22Rv1 (cell line): ENCODE results near the gene DNAAF3.

Experiments
- H3K27ac ChIP-seq: fragments of 450-650 bp; 2 replicates; pipeline ENCODE4 v1.5.1; 2017
- CTCF ChIP-seq: fragments of 450-650 bp; IDR thresholded peaks from 2 replicates; pipeline ENCODE4 v1.5.1; 2017; ENCODE audit warnings: mild to moderate bottlenecking
- ZFX ChIP-seq: fragments of 450-650 bp; IDR thresholded peaks from 2 replicates; pipeline ENCODE4 v1.6.1; 2017; ENCODE audit warnings: antibody characterized with exemption, borderline replicate concordance

The DNAAF3 gene

GRCh38 chr19:55147545-55148251 is 18.7 kb downstream of the DNAAF3 start:
- TF ChIP-seq CTCF (no peak), ZFX (no peak)
- H3K27ac ChIP-seq, result peak overlapping the region; percentile 70; the same call in 1 of the 2 replicates

DNA sequence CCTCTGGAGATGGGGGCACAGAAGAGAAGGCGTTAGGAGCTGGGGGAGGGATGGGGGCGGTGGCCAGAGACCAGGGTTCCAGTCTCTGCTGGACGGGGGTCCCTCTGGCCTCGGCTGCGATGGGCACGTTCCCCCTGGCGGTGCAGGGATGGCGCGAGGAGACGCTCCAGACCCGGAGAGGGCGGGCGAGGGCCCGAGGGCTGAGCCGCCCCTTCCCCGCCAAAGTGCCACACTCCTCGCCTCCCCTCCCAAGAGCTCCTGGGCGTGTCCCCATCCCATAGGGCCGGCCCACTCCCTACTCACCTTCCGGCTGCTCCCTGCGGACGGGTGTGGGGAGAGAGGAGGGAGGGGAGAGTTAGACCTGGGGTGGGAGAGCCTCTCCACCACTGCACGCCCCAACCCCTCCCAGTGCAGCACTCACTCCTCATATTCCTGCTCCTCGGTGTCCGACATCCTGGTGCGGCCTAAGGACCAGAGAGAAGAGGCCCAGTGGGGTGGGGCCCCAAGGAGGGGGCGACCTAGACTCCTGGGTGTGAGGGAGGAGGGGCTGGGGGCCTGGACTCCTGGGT is 19.6 kb downstream of the DNAAF3 start:
- H3K27ac ChIP-seq, result peak overlapping the region; percentile 70
- TF ChIP-seq CTCF (no peak), ZFX (no peak)

DNA sequence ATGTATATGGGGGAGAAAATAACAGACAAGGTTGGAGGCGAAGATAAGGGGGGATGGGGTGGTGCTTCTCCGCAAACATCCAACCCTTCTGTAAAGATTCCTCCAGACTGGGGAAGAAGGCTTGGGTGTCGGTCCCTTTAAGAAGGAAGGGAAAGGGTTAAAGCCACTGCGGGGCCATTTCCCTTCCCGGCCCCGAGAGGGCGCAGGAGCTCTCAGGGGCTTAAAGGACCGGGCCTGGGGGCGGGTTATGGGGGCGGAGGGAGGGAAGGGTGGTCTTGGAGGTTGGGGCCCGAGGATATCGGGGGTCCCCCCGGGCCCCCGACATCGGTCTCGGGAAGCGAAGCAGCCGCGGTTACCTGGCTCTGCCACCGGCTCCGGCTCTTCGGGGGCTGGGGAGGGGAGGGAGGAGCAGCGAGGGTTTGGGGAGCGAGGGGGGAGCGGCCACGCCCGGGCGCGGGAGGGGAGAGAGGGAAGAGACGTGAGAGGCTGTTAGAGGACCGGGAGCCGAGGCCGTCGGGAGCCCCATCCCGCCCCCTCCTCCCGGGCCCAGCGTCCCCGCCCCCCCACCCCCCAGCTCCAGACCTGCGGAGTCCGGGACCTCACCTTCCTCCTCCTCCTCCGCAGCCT is 20.2 kb downstream of the DNAAF3 start:
- TF ChIP-seq CTCF (peak; percentile 92), ZFX (no peak)
- peak overlapping the region; percentile 70 for H3K27ac ChIP-seq

DNA sequence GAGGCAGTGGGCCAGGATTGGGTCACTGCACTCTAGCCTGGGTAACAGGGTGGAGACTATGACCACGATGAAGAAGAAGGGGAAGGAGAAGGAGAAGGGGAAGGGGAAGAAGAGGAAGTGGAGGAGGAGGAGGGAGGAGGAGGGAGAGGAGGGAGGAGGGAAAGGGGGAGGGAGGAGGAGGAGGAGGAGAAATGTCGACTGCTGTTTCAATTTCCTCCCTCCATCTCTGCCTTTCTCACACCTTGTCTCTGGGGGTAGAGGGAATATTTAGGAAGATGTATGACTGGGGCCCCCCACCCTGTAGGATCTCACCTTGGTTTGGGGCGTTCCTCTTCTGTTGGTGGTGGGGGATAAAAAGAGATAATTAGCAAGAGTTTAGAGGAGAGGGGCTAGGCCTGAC is 21.2 kb downstream of the DNAAF3 start:
- no peak overlapping the region for H3K27ac ChIP-seq
- no peak for TF ChIP-seq CTCF
- TF ChIP-seq ZFX, result no peak

DNA sequence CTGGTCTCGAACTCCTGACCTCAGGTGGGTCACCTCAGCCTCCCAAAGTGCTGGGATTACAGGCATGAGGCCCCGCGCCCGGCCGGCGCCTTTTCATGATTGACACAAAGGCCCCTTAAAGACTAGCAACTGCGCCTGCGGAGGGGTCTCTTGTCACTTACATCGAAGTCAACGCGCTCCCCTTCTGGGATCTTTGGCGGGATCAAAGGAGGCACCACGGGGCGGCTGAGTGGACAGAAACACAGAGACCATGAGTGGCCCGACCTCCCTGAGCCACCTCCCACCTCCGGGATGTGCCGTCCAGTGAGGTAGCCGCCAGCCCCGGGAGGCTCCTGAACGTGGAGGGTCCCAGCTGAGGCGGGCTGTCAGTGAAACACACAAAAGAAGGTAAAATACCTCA is 24.7 kb downstream of the DNAAF3 start:
- TF ChIP-seq ZFX, result no peak
- TF ChIP-seq CTCF, result no peak
- H3K27ac ChIP-seq, result no peak overlapping the region

DNA sequence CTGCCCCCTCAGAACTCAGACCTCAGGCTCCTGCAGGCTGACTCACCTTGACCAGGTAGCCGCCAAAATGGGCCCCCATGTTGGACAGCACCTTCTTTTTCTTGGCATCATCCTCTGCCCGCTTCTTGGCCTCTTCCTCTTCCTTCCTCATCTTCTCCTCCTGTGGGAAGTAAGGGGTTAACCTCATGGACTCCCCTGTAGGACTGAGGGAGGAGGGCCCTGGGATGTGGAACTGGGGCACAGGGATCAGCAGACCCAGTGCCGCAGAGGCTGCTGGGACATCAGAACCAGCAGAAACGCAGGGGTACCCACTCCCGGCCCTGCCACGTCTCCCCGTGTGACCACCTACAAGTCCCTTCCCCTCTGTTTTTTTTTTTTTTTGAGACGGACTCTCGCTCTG is 28.5 kb downstream of the DNAAF3 start:
- TF ChIP-seq ZFX, result no peak
- no peak for TF ChIP-seq CTCF
- H3K27ac ChIP-seq, result no peak overlapping the region

DNA sequence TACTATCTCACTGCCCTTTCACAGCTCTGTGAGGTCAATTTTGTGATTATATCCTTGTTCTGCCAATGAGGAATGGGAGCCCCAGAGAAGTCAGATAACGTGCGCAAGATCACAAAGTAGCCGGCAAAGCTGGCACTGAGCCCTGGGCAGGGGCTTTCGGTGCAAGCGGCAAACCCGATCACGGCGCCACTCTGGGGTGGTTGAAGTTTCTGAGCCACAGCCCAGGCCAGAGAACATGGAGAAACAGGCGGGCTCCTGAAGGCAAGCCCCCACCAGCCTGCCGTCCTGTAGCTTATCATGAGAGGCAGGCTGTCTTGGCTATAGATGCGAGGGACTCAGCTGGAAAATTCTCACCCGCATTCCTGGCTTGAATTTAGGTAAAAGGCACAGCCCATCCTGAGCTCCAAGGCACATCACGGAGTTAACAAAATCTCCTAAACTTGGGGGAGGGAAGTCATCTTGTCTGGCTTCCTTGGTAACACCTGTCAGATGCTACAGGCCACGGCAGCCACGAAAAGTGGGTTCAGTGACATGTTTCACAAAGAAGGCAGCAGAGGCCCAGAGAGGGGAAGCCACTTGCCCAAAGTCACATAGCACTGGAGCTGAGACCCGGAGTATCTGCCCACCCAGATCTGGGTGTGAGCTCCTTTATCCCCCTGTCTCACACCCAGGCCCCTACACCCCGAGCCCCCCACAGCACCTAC is 29.9 kb downstream of the DNAAF3 start:
- TF ChIP-seq CTCF (no peak), ZFX (no peak)

More for the DNA sequence above, 29.9 kb downstream of the DNAAF3 start:
- no peak overlapping the region for H3K27ac ChIP-seq
